Nephron (organoid): ENCODE data around the gene IFT22.
A peak's percentile ranks its signal among the peaks of the same experiment; 100 is the strongest.
"Not testable (repeated sequence)": the region's sequence is repeated elsewhere in the genome, so short reads cannot be mapped to it uniquely, and the experiment has no call there.

Experiments used
- H3K27ac Mint-ChIP-seq, 3 experiments: 2 replicates each; pipeline ENCODE4 v1.8.0; 2020; ENCODE audit warnings: mixed read lengths in 3 of 3, mild to moderate bottlenecking in 2 of 3, moderate library complexity in 1 of 3
- H3K27me3 Mint-ChIP-seq: 2 replicates; pipeline ENCODE4 v1.8.0; 2021; ENCODE audit warnings: low read depth, mild to moderate bottlenecking, moderate library complexity, mixed read lengths
- H3K36me3 Mint-ChIP-seq: 2 replicates; pipeline ENCODE4 v1.8.0; 2020; ENCODE audit warnings: low read depth, mixed read lengths
- H3K4me1 Mint-ChIP-seq: 2 replicates; pipeline ENCODE4 v1.8.0; 2020; ENCODE audit warnings: mixed read lengths
- H3K4me3 Mint-ChIP-seq, 3 experiments: 2 replicates each; pipeline ENCODE4 v1.8.0; 2020; ENCODE audit warnings: mild to moderate bottlenecking in 3 of 3, mixed read lengths in 3 of 3, moderate library complexity in 2 of 3
- H3K9me3 Mint-ChIP-seq: 2 replicates; pipeline ENCODE4 v1.8.0; 2020; ENCODE audit warnings: mixed read lengths
- CTCF ChIP-seq, 3 experiments: fragments of 200-600 bp; sonication (generic); IDR thresholded peaks; one replicate each; pipeline ENCODE4 v1.5.0; 2021; ENCODE audit warnings: antibody characterized with exemption in 3 of 3; ENCODE audit not compliant: unreplicated experiment in 3 of 3

The IFT22 gene

GRCh38 chr7:101269664-101270063, 51.9 kb downstream of the IFT22 start:
- Mint-ChIP-seq H3K4me3 (no peak overlapping the region), H3K27ac (no peak overlapping the region), H3K27me3 (no peaks in the 10 kb centered on the region), H3K9me3 (no peaks in the 10 kb centered on the region), H3K4me1 (peaks cover 4% of the 10 kb centered on the region), H3K36me3 (no peaks in the 10 kb centered on the region)
- TF ChIP-seq CTCF (IDR thresholded peaks at IDR 0.05; ENCODE audit: unreplicated experiment in 3 of 3), result no peak

- peaks cover 4% of the 10 kb centered on the region for H3K4me1 Mint-ChIP-seq
- TF ChIP-seq CTCF (IDR thresholded peaks at IDR 0.05; ENCODE audit: unreplicated experiment in 3 of 3), result no peak
- H3K27ac Mint-ChIP-seq, result peak overlapping the region in 1 of 3 experiments; percentile 23
- H3K9me3 Mint-ChIP-seq, result no peaks in the 10 kb centered on the region
- no peaks in the 10 kb centered on the region for H3K36me3 Mint-ChIP-seq
- H3K27me3 Mint-ChIP-seq, result no peaks in the 10 kb centered on the region
- H3K4me3 Mint-ChIP-seq, result no peak overlapping the region
Measured at GRCh38 chr7:101265622-101266516, 55.7 kb downstream of the IFT22 start.

GRCh38 chr7:101264102-101264706, 57.4 kb downstream of the IFT22 start:
- H3K9me3 Mint-ChIP-seq, H3K4me3 Mint-ChIP-seq: not testable (repeated sequence)

More at GRCh38 chr7:101264102-101264706, 57.4 kb downstream of the IFT22 start:
- H3K36me3 Mint-ChIP-seq, H3K27me3 Mint-ChIP-seq, H3K4me1 Mint-ChIP-seq: not testable (repeated sequence)
- peak overlapping the region; percentile 66 to 93 (median 80) for H3K27ac Mint-ChIP-seq
